Neural progenitor cell (in vitro differentiated cells): ENCODE results near the gene GRM3. TPM values are rescaled to one million over a fixed set of nuclear protein-coding genes. Genes with fewer than 3 reads are reported as not detected.

ENCODE experiments used
- DNase-seq: peaks from one replicate; pipeline ENCODE4 v3.0.0-alpha.2; 2016; ENCODE audit warnings: low spot score
- H2AFZ ChIP-seq: fragments of 200-600 bp; sonication (generic); replicated peaks from 2 replicates; pipeline ENCODE4 v1.6.1; 2016; ENCODE audit warnings: antibody characterized with exemption
- H3F3A ChIP-seq: fragments of 200-600 bp; sonication (generic); 2 replicates; pipeline ENCODE4 v1.6.1; 2016; ENCODE audit warnings: antibody characterized with exemption, low read depth
- H3K27ac ChIP-seq: fragments of 200-600 bp; sonication (generic); 2 replicates; pipeline ENCODE4 v1.5.1; 2016; ENCODE audit warnings: mild to moderate bottlenecking
- H3K27me3 ChIP-seq: fragments of 200-600 bp; sonication (generic); 2 replicates; pipeline ENCODE4 v1.6.1; 2016; ENCODE audit warnings: mild to moderate bottlenecking, moderate library complexity
- H3K36me3 ChIP-seq: fragments of 200-600 bp; sonication (generic); 2 replicates; pipeline ENCODE4 v1.5.1; 2016
- H3K4me1 ChIP-seq: fragments of 200-600 bp; sonication (generic); 2 replicates; pipeline ENCODE4 v1.6.1; 2016; ENCODE audit warnings: mixed run types
- H3K4me2 ChIP-seq: fragments of 200-600 bp; sonication (generic); 2 replicates; pipeline ENCODE4 v1.6.1; 2016
- H3K4me3 ChIP-seq: fragments of 200-600 bp; sonication (generic); 2 replicates; pipeline ENCODE4 v1.5.1; 2016
- H3K79me2 ChIP-seq: fragments of 200-600 bp; sonication (generic); 2 replicates; pipeline ENCODE4 v1.6.1; 2016; ENCODE audit warnings: low read depth
- H3K9ac ChIP-seq: fragments of 200-600 bp; sonication (generic); 2 replicates; pipeline ENCODE4 v1.6.1; 2016
- H3K9me3 ChIP-seq: fragments of 200-600 bp; sonication (generic); 2 replicates; pipeline ENCODE4 v1.5.1; 2016; ENCODE audit warnings: low read depth
- H4K20me1 ChIP-seq: fragments of 200-600 bp; sonication (generic); 2 replicates; pipeline ENCODE4 v1.6.1; 2016; ENCODE audit warnings: low read depth
- H3K27ac Mint-ChIP-seq: 3 replicates; pipeline ENCODE4 v1.8.0; 2021; ENCODE audit warnings: mixed read lengths
- H3K27me3 Mint-ChIP-seq: 2 replicates; pipeline ENCODE4 v1.8.0; 2022; ENCODE audit warnings: low read depth, mild to moderate bottlenecking, inconsistent platforms, moderate library complexity, mixed read lengths; ENCODE audit not compliant: insufficient read depth
- H3K36me3 Mint-ChIP-seq: 3 replicates; pipeline ENCODE4 v1.8.0; 2021; ENCODE audit warnings: mixed read lengths
- H3K4me1 Mint-ChIP-seq: 3 replicates; pipeline ENCODE4 v1.8.0; 2021; ENCODE audit warnings: mixed read lengths
- H3K4me3 Mint-ChIP-seq: 3 replicates; pipeline ENCODE4 v1.8.0; 2021; ENCODE audit warnings: mild to moderate bottlenecking, moderate library complexity, mixed read lengths
- H3K9me3 Mint-ChIP-seq: 3 replicates; pipeline ENCODE4 v1.8.0; 2020; ENCODE audit warnings: mixed read lengths
- CTCF ChIP-seq: fragments of 200-600 bp; sonication (generic); IDR thresholded peaks from 2 replicates; pipeline ENCODE4 v1.5.1; 2017; ENCODE audit warnings: antibody characterized with exemption, mild to moderate bottlenecking
- EZH2 ChIP-seq: fragments of 200-600 bp; sonication (generic); IDR thresholded peaks from 2 replicates; pipeline ENCODE4 v1.6.1; 2017; ENCODE audit warnings: antibody characterized with exemption, mild to moderate bottlenecking, moderate library complexity
- EZH2phosphoT487 ChIP-seq: fragments of 200-600 bp; sonication (generic); IDR thresholded peaks from 2 replicates; pipeline ENCODE4 v1.6.1; 2017; ENCODE audit warnings: antibody characterized with exemption
- total RNA-seq: library from RNA; depleted of rRNA; stranded (reverse); fragments of >200 nt; gene quantifications from 2 replicates; pipeline ENCODE4 v1.2.3, GENCODE V29; 2015; ENCODE audit warnings: low replicate concordance

The GRM3 gene
- total RNA-seq, 1 donor from 2014 or later, result 22.2 TPM

DNA sequence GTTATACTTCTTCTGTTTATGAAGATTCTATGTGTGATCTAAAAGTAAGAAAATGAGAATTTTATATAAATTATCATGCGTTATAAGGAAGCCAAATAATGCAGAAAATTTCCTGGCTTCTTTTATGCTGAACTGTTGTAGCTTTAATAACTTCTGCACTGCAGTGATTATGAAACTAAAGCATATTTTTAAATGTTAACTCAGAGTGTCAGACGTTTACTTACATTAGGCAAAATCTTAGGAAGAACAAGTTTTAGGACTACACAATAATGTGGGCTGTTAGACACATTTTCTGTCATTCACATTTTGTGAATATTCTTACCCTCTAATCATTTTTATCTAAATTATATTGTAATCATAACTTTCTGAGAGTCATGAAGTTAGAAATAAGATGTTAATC lies 22.0 kb downstream of the GRM3 start:
- H3K4me1 Mint-ChIP-seq, result peaks cover 19% of the 10 kb centered on the region
- no peak for DNase-seq
- H4K20me1 ChIP-seq, result no peaks in the 10 kb centered on the region
- TF ChIP-seq EZH2 (no peak), CTCF (no peak), EZH2phosphoT487 (no peak)
- H3K9me3 ChIP-seq, result no peaks in the 10 kb centered on the region
- no peak overlapping the region for H3K27ac Mint-ChIP-seq
- no peak overlapping the region for H3K4me3 ChIP-seq
- H3K79me2 ChIP-seq, result no peaks in the 10 kb centered on the region
- H3K9me3 Mint-ChIP-seq, result no peaks in the 10 kb centered on the region
- peaks cover 29% of the 10 kb centered on the region for H3K4me1 ChIP-seq
- no peak overlapping the region for H3K4me3 Mint-ChIP-seq
- no peak overlapping the region for H3K27ac ChIP-seq
- no peaks in the 10 kb centered on the region for H3K27me3 Mint-ChIP-seq
- H3K9ac ChIP-seq, result no peak overlapping the region
- no peaks in the 10 kb centered on the region for H3K36me3 ChIP-seq
- H3K27me3 ChIP-seq, result no peaks in the 10 kb centered on the region
- no peak overlapping the region for H3K4me2 ChIP-seq
- H3F3A ChIP-seq, result peaks cover 21% of the 10 kb centered on the region
- H3K36me3 Mint-ChIP-seq, result peaks cover 2% of the 10 kb centered on the region
- H2AFZ ChIP-seq, result no peak overlapping the region

DNA sequence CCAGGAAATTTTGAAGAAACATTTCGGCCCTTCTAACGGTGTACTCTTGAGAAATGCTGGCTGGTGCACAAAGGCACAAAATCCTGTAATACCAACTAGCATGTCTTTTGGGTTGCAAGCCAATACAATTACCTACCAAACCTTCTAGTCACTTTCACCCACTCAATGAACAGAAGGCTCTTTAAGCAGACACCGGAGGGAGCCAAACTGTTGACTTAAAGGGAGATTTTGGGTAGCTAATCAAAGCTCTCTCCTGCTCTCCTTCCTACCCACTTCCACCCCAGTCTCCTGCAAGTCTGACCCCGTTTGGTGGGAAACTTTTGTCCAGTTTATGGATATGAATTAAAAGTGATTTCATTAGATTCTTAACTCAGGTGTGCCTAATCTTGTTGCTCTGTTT lies 24.0 kb downstream of the GRM3 start:
- Mint-ChIP-seq H3K4me3 (no peak overlapping the region), H3K36me3 (peaks cover 2% of the 10 kb centered on the region), H3K9me3 (no peaks in the 10 kb centered on the region), H3K27ac (no peak overlapping the region), H3K27me3 (no peaks in the 10 kb centered on the region), H3K4me1 (peaks cover 14% of the 10 kb centered on the region)
- H3K27ac ChIP-seq, result peak overlapping the region; percentile 39
- peak; percentile 66 for DNase-seq
- H3K9me3 ChIP-seq, result no peaks in the 10 kb centered on the region
- H3K79me2 ChIP-seq, result no peaks in the 10 kb centered on the region
- H3F3A ChIP-seq, result peaks cover 21% of the 10 kb centered on the region
- no peak overlapping the region for H3K9ac ChIP-seq
- H3K27me3 ChIP-seq, result no peaks in the 10 kb centered on the region
- no peaks in the 10 kb centered on the region for H3K36me3 ChIP-seq
- peak overlapping the region; percentile 32 for H3K4me2 ChIP-seq
- peak; percentile 51 for TF ChIP-seq CTCF
- TF ChIP-seq EZH2, result no peak
- no peak overlapping the region for H3K4me3 ChIP-seq
- no peak overlapping the region for H2AFZ ChIP-seq
- H3K4me1 ChIP-seq, result peaks cover 32% of the 10 kb centered on the region
- H4K20me1 ChIP-seq, result no peaks in the 10 kb centered on the region

DNA sequence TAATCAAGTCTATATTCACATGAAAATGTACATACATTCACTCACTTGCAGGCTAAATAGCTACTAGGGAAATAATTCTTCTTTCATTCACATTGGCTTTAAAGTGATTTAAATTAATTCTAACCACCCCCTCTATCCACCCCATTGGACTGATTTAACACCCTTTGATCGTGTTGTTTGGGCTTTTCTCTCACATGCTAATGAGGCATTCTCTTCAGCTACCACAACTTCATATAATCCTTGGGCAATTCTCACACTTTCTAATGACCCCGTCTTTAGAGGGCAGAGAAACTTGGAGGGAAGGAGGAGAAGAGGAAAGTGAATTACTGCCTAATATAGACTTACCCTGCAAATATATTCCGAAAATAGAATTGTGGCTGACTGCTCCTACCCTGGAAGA lies 24.6 kb downstream of the GRM3 start:
- Histone ChIP-seq H3K4me3 (no peak overlapping the region), H3K27ac (no peak overlapping the region), H3K4me2 (peak overlapping the region; percentile 32), H3K79me2 (no peaks in the 10 kb centered on the region), H3K36me3 (no peaks in the 10 kb centered on the region), H4K20me1 (no peaks in the 10 kb centered on the region), H3F3A (peaks cover 21% of the 10 kb centered on the region), H3K9ac (no peak overlapping the region), H3K9me3 (no peaks in the 10 kb centered on the region), H3K27me3 (no peaks in the 10 kb centered on the region), H2AFZ (no peak overlapping the region), H3K4me1 (peaks cover 32% of the 10 kb centered on the region)
- Mint-ChIP-seq H3K27ac (no peak overlapping the region), H3K4me1 (peaks cover 14% of the 10 kb centered on the region), H3K9me3 (no peaks in the 10 kb centered on the region), H3K4me3 (no peak overlapping the region), H3K27me3 (no peaks in the 10 kb centered on the region), H3K36me3 (peaks cover 4% of the 10 kb centered on the region)
- DNase-seq, result peak; percentile 56
- TF ChIP-seq EZH2 (no peak), CTCF (no peak), EZH2phosphoT487 (no peak)

- DNase-seq, result no peak
- Histone ChIP-seq H3K9me3 (no peaks in the 10 kb centered on the region), H3K36me3 (no peaks in the 10 kb centered on the region), H3K4me3 (no peak overlapping the region), H3F3A (no peaks in the 10 kb centered on the region), H3K27ac (no peak overlapping the region), H3K27me3 (no peaks in the 10 kb centered on the region), H3K4me1 (no peaks in the 10 kb centered on the region), H2AFZ (no peak overlapping the region), H3K9ac (no peak overlapping the region), H4K20me1 (no peaks in the 10 kb centered on the region), H3K4me2 (no peak overlapping the region), H3K79me2 (no peaks in the 10 kb centered on the region)
- Mint-ChIP-seq H3K27me3 (no peaks in the 10 kb centered on the region), H3K36me3 (peaks cover 2% of the 10 kb centered on the region), H3K4me1 (no peaks in the 10 kb centered on the region), H3K27ac (no peak overlapping the region), H3K9me3 (no peaks in the 10 kb centered on the region), H3K4me3 (no peak overlapping the region)
- TF ChIP-seq EZH2 (no peak), EZH2phosphoT487 (no peak), CTCF (no peak)
Observed at GRCh38 chr7:86687831-86688230, 44.1 kb downstream of the GRM3 start.
